ENCODE data around the gene FUT7. TPM values are rescaled to one million over a fixed set of nuclear protein-coding genes. Genes with fewer than 3 reads are reported as not detected.

FUT7 gene
- total RNA-seq, 1 experiment from 2014 or later, result not detected

GRCh38 chr9:137038916-137039315 is 7.0 kb upstream of the FUT7 start:
- Histone ChIP-seq H4K20me1 (ENCODE audit: insufficient read depth) (no peaks in the 10 kb centered on the region), H3K27ac (ENCODE audit: low read depth, low read length) (no peak overlapping the region), H3K9me2 (ENCODE audit: insufficient read depth) (no peaks in the 10 kb centered on the region), H3K4me1 (ENCODE audit: control insufficient read depth in 1 of 2, insufficient read depth in 2 of 2, low read length in 2 of 2) (peaks cover 11 to 21% of the 10 kb centered on the region in 2 experiments; a peak in 3 of 4 replicates), H3K9ac (ENCODE audit: low read length) (no peak overlapping the region), H3K4me3 (replicated peaks in 1 of 2; ENCODE audit: low read depth in 1 of 2, low read length in 2 of 2) (no peak overlapping the region), H3K9me3 (ENCODE audit: control insufficient read depth in 1 of 2, insufficient read depth in 1 of 2, low read depth in 1 of 2, low read length in 2 of 2) (no peaks in the 10 kb centered on the region), H3K36me3 (ENCODE audit: control insufficient read depth in 1 of 2, insufficient read depth in 2 of 2, low read length in 2 of 2) (peaks cover 3 to 7% of the 10 kb centered on the region in 2 experiments; a peak in 2 of 4 replicates), H3K27me3 (ENCODE audit: insufficient read depth, low read length) (no peaks in the 10 kb centered on the region), H2AFZ (ENCODE audit: low read depth, low read length, poor library complexity, severe bottlenecking) (no peak overlapping the region), H3K4me2 (ENCODE audit: low read length) (no peak overlapping the region), H3K79me2 (ENCODE audit: insufficient read depth, low read length) (peaks cover 7% of the 10 kb centered on the region; the same call in 1 of the 2 replicates)
- ChIA-PET CTCF (interaction anchor here (1.4 kb wide), 1 partner anchor 10 kb away, joined by 5 read pairs; no protein-coding TSS in a partner anchor), RAD21 (ENCODE audit: low non-redundant PET in 1 of 2, low total read pairs in 2 of 2, uncharacterized antibody in 2 of 2, unreplicated experiment in 2 of 2) (no interaction called here), POLR2A (no interaction called here)
- ATAC-seq, result no peak
- TF ChIP-seq SRF (IDR thresholded peaks at IDR 0.05; ENCODE audit: low read depth) (no peak), ZFX (IDR thresholded peaks at IDR 0.05) (no peak), RAD21 (IDR thresholded peaks at IDR 0.05; ENCODE audit: low read depth) (no peak), ZNF274 (IDR thresholded peaks at IDR 0.05; ENCODE audit: low read depth, low read length) (no peak), JUND (IDR thresholded peaks at IDR 0.05) (no peak), CTCF (IDR thresholded peaks at IDR 0.05 in 2 of 3, conservative IDR thresholded peaks at IDR 0.05 in 1 of 3; ENCODE audit: borderline replicate concordance in 1 of 3, insufficient read depth in 1 of 3, low read depth in 2 of 3, low read length in 2 of 3) (no peak), SIN3A (IDR thresholded peaks at IDR 0.05; ENCODE audit: low read depth) (no peak), ELF1 (IDR thresholded peaks at IDR 0.05; ENCODE audit: borderline replicate concordance, low read depth) (no peak), EGR1 (IDR thresholded peaks at IDR 0.05; ENCODE audit: low read depth) (no peak), YY1 (IDR thresholded peaks at IDR 0.05; ENCODE audit: extremely low read depth, insufficient replicate concordance, low read depth, low read length) (no peak), EZH2phosphoT487 (IDR thresholded peaks at IDR 0.05; ENCODE audit: borderline replicate concordance) (no peak), SP1 (IDR thresholded peaks at IDR 0.05; ENCODE audit: low read depth) (no peak), ATF3 (IDR thresholded peaks at IDR 0.05) (no peak), MAX (IDR thresholded peaks at IDR 0.05) (no peak), POLR2AphosphoS5 (IDR thresholded peaks at IDR 0.05; ENCODE audit: low read depth, low read length) (no peak), REST (IDR thresholded peaks at IDR 0.05; ENCODE audit: low read depth) (no peak), CEBPB (IDR thresholded peaks at IDR 0.05; ENCODE audit: low read depth) (no peak), EZH2 (IDR thresholded peaks at IDR 0.05) (no peak), TCF7L2 (IDR thresholded peaks at IDR 0.05; ENCODE audit: borderline replicate concordance, extremely low read depth, insufficient read depth, insufficient read length) (no peak)
- intact Hi-C loops (cut with micrococcal nuclease), result loop anchor here (5.0 kb wide), 1 partner anchor 197 kb away; the partner anchor contains the start of gene AJM1
- no TSS peak for BruUV-seq (replicated peaks)
- no peak for DNase-seq (ENCODE audit: low read depth, low spot score)
